ENCODE data around the gene CXCR6. TPM values are rescaled to one million over a fixed set of nuclear protein-coding genes. Genes with fewer than 3 reads are reported as not detected.

The CXCR6 gene
- total RNA-seq, 8 experiments from 2014 or later = 0.16 to 5.3 (median 0.84) TPM

GRCh38 chr3:45980229-45980813 is 37.1 kb downstream of the CXCR6 start:
- Histone ChIP-seq H3K4me1 (replicated peaks in 1 of 2) (no peaks in the 10 kb centered on the region), H3K4me3 (no peak overlapping the region), H3K27ac (no peak overlapping the region)
- in situ Hi-C loops (cut with MboI; ENCODE audit: low pct_unique_long_range_greater_than_20kb in 2 of 9, low sequenced_read_pairs in 9 of 9, unreplicated experiment in 9 of 9) = no loop called here
- whole genome bisulfite sequencing, 10 experiments = 67 to 100% (median 92%) methylated on average over 1 to 7 of the region's 7 CpGs
- no peak for ATAC-seq (replicated peaks in 6 of 8)

GRCh38 chr3:45980819-45981218 is 37.6 kb downstream of the CXCR6 start:
- H3K27ac ChIP-seq = no peak overlapping the region
- in situ Hi-C loops (cut with MboI; ENCODE audit: low pct_unique_long_range_greater_than_20kb in 2 of 9, low sequenced_read_pairs in 9 of 9, unreplicated experiment in 9 of 9) = no loop called here
- no peak overlapping the region for H3K4me3 ChIP-seq
- ATAC-seq (replicated peaks in 6 of 8) = no peak
- H3K4me1 ChIP-seq (replicated peaks in 1 of 2) = no peaks in the 10 kb centered on the region
- WGBS, 10 experiments = 92 to 100% (median 100%) methylated on average over 1 to 2 of the region's 2 CpGs; no CpG with 5 or more reads in 5 of the 10 experiments

GRCh38 chr3:45981346-45982074 is 38.2 kb downstream of the CXCR6 start:
- 17 to 100% (median 89%) methylated on average over 1 to 2 of the region's 2 CpGs; no CpG with 5 or more reads in 4 of the 10 experiments for WGBS, 10 experiments
- no peaks in the 10 kb centered on the region for H3K4me1 ChIP-seq (replicated peaks in 1 of 2)

GRCh38 chr3:45983770-45984169 is 40.5 kb downstream of the CXCR6 start:
- H3K27ac ChIP-seq = no peak overlapping the region
- H3K4me3 ChIP-seq = no peak overlapping the region
- ATAC-seq (replicated peaks in 6 of 8) = no peak
- peaks cover 6 to 9% of the 10 kb centered on the region in 2 donors for H3K4me1 ChIP-seq (replicated peaks in 1 of 2)
- 72 to 100% (median 87%) methylated on average over 1 to 3 of the region's 3 CpGs; no CpG with 5 or more reads in 2 of the 10 experiments for WGBS, 10 experiments
- in situ Hi-C loops (cut with MboI; ENCODE audit: low pct_unique_long_range_greater_than_20kb in 2 of 9, low sequenced_read_pairs in 9 of 9, unreplicated experiment in 9 of 9) = no loop called here

More at GRCh38 chr3:45981346-45982074, 38.2 kb downstream of the CXCR6 start:
- Histone ChIP-seq H3K27ac (no peak overlapping the region), H3K4me3 (no peak overlapping the region)
- in situ Hi-C loops (cut with MboI; ENCODE audit: low pct_unique_long_range_greater_than_20kb in 2 of 9, low sequenced_read_pairs in 9 of 9, unreplicated experiment in 9 of 9) = no loop called here
- ATAC-seq (replicated peaks in 6 of 8) = peak in 2 of 8 experiments; percentile 66 to 75

- Histone ChIP-seq H3K4me1 (replicated peaks in 1 of 2) (peaks cover 6 to 9% of the 10 kb centered on the region in 2 donors), H3K27ac (no peak overlapping the region), H3K4me3 (no peak overlapping the region)
- WGBS, 10 experiments = 0 to 100% (median 93%) methylated on average over 1 to 7 of the region's 8 CpGs; no CpG with 5 or more reads in 2 of the 10 experiments
- ATAC-seq (replicated peaks in 6 of 8) = no peak
- in situ Hi-C loops (cut with MboI; ENCODE audit: low pct_unique_long_range_greater_than_20kb in 2 of 9, low sequenced_read_pairs in 9 of 9, unreplicated experiment in 9 of 9) = no loop called here
Observed at GRCh38 chr3:45984331-45985312, 41.4 kb downstream of the CXCR6 start.

GRCh38 chr3:45985532-45986302 is 42.5 kb downstream of the CXCR6 start:
- Histone ChIP-seq H3K4me3 (no peak overlapping the region), H3K27ac (no peak overlapping the region), H3K4me1 (replicated peaks in 1 of 2) (peaks cover 6 to 9% of the 10 kb centered on the region in 2 donors)
- ATAC-seq (replicated peaks in 6 of 8) = no peak
- WGBS, 10 experiments = 37 to 100% (median 94%) methylated on average over 2 to 8 of the region's 13 CpGs; no CpG with 5 or more reads in 1 of the 10 experiments
- in situ Hi-C loops (cut with MboI; ENCODE audit: low pct_unique_long_range_greater_than_20kb in 2 of 9, low sequenced_read_pairs in 9 of 9, unreplicated experiment in 9 of 9) = no loop called here

- no peak overlapping the region for H3K27ac ChIP-seq
- peaks cover 6 to 9% of the 10 kb centered on the region in 2 donors for H3K4me1 ChIP-seq (replicated peaks in 1 of 2)
- no peak overlapping the region for H3K4me3 ChIP-seq
- peak in 6 of 8 experiments; percentile 27 to 86 (median 58) for ATAC-seq (replicated peaks in 6 of 8)
- in situ Hi-C loops (cut with MboI; ENCODE audit: low pct_unique_long_range_greater_than_20kb in 2 of 9, low sequenced_read_pairs in 9 of 9, unreplicated experiment in 9 of 9) = no loop called here
- WGBS, 10 experiments = 0 to 100% (median 64%) methylated on average over 1 to 4 of the region's 5 CpGs; no CpG with 5 or more reads in 2 of the 10 experiments
Observed at GRCh38 chr3:45986303-45986982, 43.2 kb downstream of the CXCR6 start.

GRCh38 chr3:45987368-45988291 is 44.4 kb downstream of the CXCR6 start:
- Histone ChIP-seq H3K4me3 (no peak overlapping the region), H3K27ac (peak overlapping the region in 1 of 2 donors; percentile 6), H3K4me1 (replicated peaks in 1 of 2) (peaks cover 6 to 9% of the 10 kb centered on the region in 2 donors)
- ATAC-seq (replicated peaks in 6 of 8) = peak in 5 of 8 experiments; percentile 19 to 62 (median 33)
- in situ Hi-C loops (cut with MboI; ENCODE audit: low pct_unique_long_range_greater_than_20kb in 2 of 9, low sequenced_read_pairs in 9 of 9, unreplicated experiment in 9 of 9) = no loop called here
- WGBS, 10 experiments = 22 to 100% (median 65%) methylated on average over 1 to 7 of the region's 8 CpGs; no CpG with 5 or more reads in 3 of the 10 experiments

GRCh38 chr3:45988362-45988761 is 45.1 kb downstream of the CXCR6 start:
- 15 to 100% (median 87%) methylated on average over 1 to 4 of the region's 4 CpGs; no CpG with 5 or more reads in 2 of the 10 experiments for WGBS, 10 experiments

GRCh38 chr3:45988804-45989203 is 45.5 kb downstream of the CXCR6 start:
- H3K27ac ChIP-seq = no peak overlapping the region
- H3K4me3 ChIP-seq = no peak overlapping the region
- in situ Hi-C loops (cut with MboI; ENCODE audit: low pct_unique_long_range_greater_than_20kb in 2 of 9, low sequenced_read_pairs in 9 of 9, unreplicated experiment in 9 of 9) = no loop called here
- 0 to 100% (median 83%) methylated on average over 1 to 2 of the region's 2 CpGs; no CpG with 5 or more reads in 1 of the 10 experiments for WGBS, 10 experiments
- peaks cover 6 to 9% of the 10 kb centered on the region in 2 donors for H3K4me1 ChIP-seq (replicated peaks in 1 of 2)
- ATAC-seq (replicated peaks in 6 of 8) = peak in 4 of 8 experiments; percentile 13 to 62 (median 44)

More at GRCh38 chr3:45988362-45988761, 45.1 kb downstream of the CXCR6 start:
- Histone ChIP-seq H3K4me3 (no peak overlapping the region), H3K27ac (no peak overlapping the region), H3K4me1 (replicated peaks in 1 of 2) (peaks cover 6 to 9% of the 10 kb centered on the region in 2 donors)
- in situ Hi-C loops (cut with MboI; ENCODE audit: low pct_unique_long_range_greater_than_20kb in 2 of 9, low sequenced_read_pairs in 9 of 9, unreplicated experiment in 9 of 9) = no loop called here
- ATAC-seq (replicated peaks in 6 of 8) = peak in 1 of 8 experiments; percentile 21

GRCh38 chr3:45990181-45990580 is 46.9 kb downstream of the CXCR6 start:
- ATAC-seq (replicated peaks in 6 of 8) = no peak
- in situ Hi-C loops (cut with MboI; ENCODE audit: low pct_unique_long_range_greater_than_20kb in 2 of 9, low sequenced_read_pairs in 9 of 9, unreplicated experiment in 9 of 9) = no loop called here
- Histone ChIP-seq H3K27ac (no peak overlapping the region), H3K4me3 (no peak overlapping the region), H3K4me1 (replicated peaks in 1 of 2) (peaks cover 6 to 15% of the 10 kb centered on the region in 2 donors)
- 67 to 100% (median 92%) methylated on average over 1 to 3 of the region's 3 CpGs; no CpG with 5 or more reads in 3 of the 10 experiments for WGBS, 10 experiments

All from motor neuron (in vitro differentiated cells).